ENCODE measurements around the gene ATP8B3. TPM values are rescaled to one million over a fixed set of nuclear protein-coding genes. Genes with fewer than 3 reads are reported as not detected.

ATP8B3 gene
- total and polyA plus RNA-seq, 7 donors: under 0.01 to 3.9 (median 0.68) TPM; not detected in 2

- Histone ChIP-seq H3K27me3 (no peaks in the 10 kb centered on the region), H3K9me3 (no peaks in the 10 kb centered on the region), H3K27ac (no peak overlapping the region), H3K36me3 (peaks cover 6 to 19% (median 9%) of the 10 kb centered on the region in 4 donors), H3K4me1 (peaks cover 0 to 28% (median 15%) of the 10 kb centered on the region in 4 donors), H3K4me3 (no peak overlapping the region)
- intact Hi-C loops (cut with DNase I): no loop called here
- TF ChIP-seq POLR2A (IDR thresholded peaks at IDR 0.05): no peak
- TF ChIP-seq EP300 (IDR thresholded peaks at IDR 0.05): no peak
- no peak for TF ChIP-seq CTCF (IDR thresholded peaks at IDR 0.05)
- no peak for TF ChIP-seq POLR2AphosphoS5 (IDR thresholded peaks at IDR 0.05)
- DNase-seq: no peak
- whole genome bisulfite sequencing, 2 donors: 87 to 91% methylated on average over 26 of the region's 26 CpGs
These were observed 20.1 kb upstream of the ATP8B3 start for GRCh38 chr19:1832046-1832663.

GRCh38 chr19:1830978-1831377 is 18.9 kb upstream of the ATP8B3 start:
- no peak overlapping the region for H3K4me3 ChIP-seq
- peaks cover 0 to 33% (median 23%) of the 10 kb centered on the region in 4 donors for H3K4me1 ChIP-seq
- no peak for DNase-seq
- H3K9me3 ChIP-seq: no peaks in the 10 kb centered on the region
- H3K36me3 ChIP-seq: peaks cover 8 to 27% (median 13%) of the 10 kb centered on the region in 4 donors
- H3K27me3 ChIP-seq: no peaks in the 10 kb centered on the region
- whole genome bisulfite sequencing, 2 donors: 90 to 95% methylated on average over 11 of the region's 11 CpGs
- intact Hi-C loops (cut with DNase I): no loop called here
- TF ChIP-seq POLR2A (IDR thresholded peaks at IDR 0.05): no peak
- TF ChIP-seq EP300 (IDR thresholded peaks at IDR 0.05): no peak
- TF ChIP-seq POLR2AphosphoS5 (IDR thresholded peaks at IDR 0.05): no peak
- no peak for TF ChIP-seq CTCF (IDR thresholded peaks at IDR 0.05)
- H3K27ac ChIP-seq: no peak overlapping the region

GRCh38 chr19:1830568-1830967 is 18.5 kb upstream of the ATP8B3 start:
- H3K4me1 ChIP-seq: peaks cover 0 to 37% (median 26%) of the 10 kb centered on the region in 4 donors
- intact Hi-C loops (cut with DNase I): no loop called here

GRCh38 chr19:1829958-1830357 is 17.9 kb upstream of the ATP8B3 start:
- no peak for TF ChIP-seq CTCF (IDR thresholded peaks at IDR 0.05)
- H3K36me3 ChIP-seq: peaks cover 8 to 33% (median 13%) of the 10 kb centered on the region in 4 donors
- H3K9me3 ChIP-seq: no peaks in the 10 kb centered on the region
- WGBS, 2 donors: 37 to 78% methylated on average over 11 of the region's 11 CpGs
- intact Hi-C loops (cut with DNase I): no loop called here
- H3K4me3 ChIP-seq: no peak overlapping the region
- peaks cover 0 to 37% (median 25%) of the 10 kb centered on the region in 4 donors for H3K4me1 ChIP-seq
- H3K27ac ChIP-seq: peak overlapping the region in 3 of 4 donors; percentile 19 to 61 (median 33)
- no peak for DNase-seq
- no peaks in the 10 kb centered on the region for H3K27me3 ChIP-seq

More at GRCh38 chr19:1830568-1830967, 18.5 kb upstream of the ATP8B3 start:
- DNase-seq: no peak
- Histone ChIP-seq H3K9me3 (no peaks in the 10 kb centered on the region), H3K27ac (peak overlapping the region in 1 of 4 donors; percentile 61), H3K4me3 (no peak overlapping the region), H3K36me3 (peaks cover 8 to 29% (median 13%) of the 10 kb centered on the region in 4 donors), H3K27me3 (no peaks in the 10 kb centered on the region)
- TF ChIP-seq CTCF (IDR thresholded peaks at IDR 0.05): no peak
- 93 to 94% methylated on average over 15 of the region's 15 CpGs for WGBS, 2 donors

All from sigmoid colon (tissue), 7 donors.